ENCODE measurements around the gene CPVL. TPM values are rescaled to one million over a fixed set of nuclear protein-coding genes. Genes with fewer than 3 reads are reported as not detected.

CPVL gene
- polyA plus RNA-seq, 1 donor, result 21.4 TPM

DNA sequence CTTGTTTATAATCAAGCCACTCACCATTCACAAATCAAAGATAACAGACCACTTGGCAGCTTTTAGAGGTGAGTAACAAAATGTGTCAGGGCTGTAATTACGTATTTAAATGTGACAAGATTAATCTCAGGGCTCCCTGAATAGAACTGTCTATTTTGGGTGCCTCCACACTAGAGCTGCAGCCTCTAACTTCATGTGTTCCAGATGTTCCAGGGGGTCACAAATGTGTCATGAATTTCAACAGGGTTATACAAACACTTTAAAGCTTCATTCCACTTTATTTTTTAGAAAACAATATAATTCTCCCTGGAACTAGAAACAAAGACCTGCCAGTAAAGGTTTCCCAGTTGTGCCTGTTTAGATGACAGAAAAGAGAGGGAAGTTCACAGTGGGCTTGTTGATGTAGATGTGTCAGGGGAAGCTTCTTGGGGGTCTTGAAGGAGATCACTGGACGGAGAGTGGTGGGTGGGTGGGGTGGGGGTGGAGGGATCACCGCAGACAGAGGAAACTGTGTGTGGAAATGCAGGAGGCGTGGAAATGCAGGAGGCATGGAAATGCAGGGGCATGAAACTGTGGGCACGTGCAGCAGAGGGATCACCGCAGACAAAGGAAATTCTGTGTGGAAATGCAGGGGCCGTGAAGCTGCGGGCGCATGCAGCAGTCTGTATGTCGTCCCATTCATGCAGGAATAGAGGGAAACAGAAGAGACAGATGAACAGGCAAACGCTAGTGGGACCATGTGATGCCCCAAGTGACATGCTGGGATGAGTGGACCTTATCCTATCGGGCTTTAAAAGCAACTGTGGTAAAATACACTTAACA is 146.2 kb downstream of the CPVL start:
- DNase-seq, result no peak

GRCh38 chr7:28999427-28999826 is 146.9 kb downstream of the CPVL start:
- no peak for DNase-seq

DNA sequence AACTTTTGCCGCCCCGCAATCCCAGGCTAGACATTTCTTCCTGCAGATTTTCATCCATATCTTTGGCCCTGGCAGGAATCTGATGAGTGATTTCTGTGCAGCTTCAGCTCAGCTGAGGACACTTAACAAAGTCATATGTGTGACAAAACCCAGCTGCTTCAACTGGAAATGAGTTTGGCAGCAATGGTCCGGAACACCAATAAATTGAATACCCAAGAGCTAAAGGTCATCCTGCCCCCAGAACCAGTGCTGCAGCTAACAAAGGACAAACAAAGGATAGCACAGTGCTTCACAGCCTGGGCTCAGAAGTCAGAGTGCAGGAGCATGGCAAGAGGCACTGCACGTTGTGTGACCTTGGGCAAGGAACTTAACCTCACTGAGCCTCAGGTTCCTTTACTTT is 148.2 kb downstream of the CPVL start:
- DNase-seq, result no peak

- DNase-seq, result no peak
Measured at GRCh38 chr7:28996836-28997235, 149.5 kb downstream of the CPVL start.

GRCh38 chr7:28993371-28993770 is 153.0 kb downstream of the CPVL start:
- DNase-seq, result no peak

DNA sequence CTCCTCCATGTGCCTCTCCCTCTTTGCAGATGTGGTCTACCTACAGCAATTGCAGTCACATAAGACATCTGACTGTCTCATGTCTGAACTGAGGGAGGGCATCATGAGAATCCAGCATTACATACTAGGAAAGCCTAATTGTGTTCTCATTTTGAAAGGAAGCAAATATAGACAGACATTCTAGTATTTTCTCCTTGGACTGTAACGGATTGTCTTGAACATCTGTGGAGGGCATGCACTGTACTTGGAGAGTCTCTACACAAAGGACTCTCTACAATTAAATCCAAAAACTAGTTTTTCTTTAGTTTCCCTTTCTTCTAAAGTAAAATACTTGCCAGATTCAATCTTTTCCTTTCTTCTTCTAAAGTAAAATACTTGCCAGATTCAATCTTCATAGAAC is 153.5 kb downstream of the CPVL start:
- no peak for DNase-seq

GRCh38 chr7:28990200-28990960 is 156.0 kb downstream of the CPVL start:
- DNase-seq, result peak; percentile 70

GRCh38 chr7:28989211-28989980 is 156.9 kb downstream of the CPVL start:
- DNase-seq, result no peak

GRCh38 chr7:28988810-28989209 is 157.5 kb downstream of the CPVL start:
- no peak for DNase-seq

- no peak for DNase-seq
Measured at GRCh38 chr7:28988091-28988490, 158.2 kb downstream of the CPVL start.

DNA sequence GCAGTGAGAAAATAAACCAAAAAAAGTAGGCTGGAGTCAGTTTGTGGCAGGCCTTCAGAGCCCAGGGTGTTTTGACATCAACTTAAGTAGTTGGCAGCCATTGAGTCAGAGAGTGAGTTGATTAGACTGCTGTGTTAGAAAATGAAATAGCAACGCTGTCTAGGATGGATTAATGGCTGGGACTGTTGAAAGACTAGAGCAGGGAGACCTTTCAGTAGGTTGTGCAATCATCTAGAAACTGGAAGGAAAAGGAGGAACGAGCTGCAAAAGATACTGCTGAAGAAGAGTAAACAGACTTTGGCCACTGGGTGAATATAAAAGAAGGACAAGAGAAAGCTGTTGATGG is 159.6 kb downstream of the CPVL start:
- no peak for DNase-seq

DNA sequence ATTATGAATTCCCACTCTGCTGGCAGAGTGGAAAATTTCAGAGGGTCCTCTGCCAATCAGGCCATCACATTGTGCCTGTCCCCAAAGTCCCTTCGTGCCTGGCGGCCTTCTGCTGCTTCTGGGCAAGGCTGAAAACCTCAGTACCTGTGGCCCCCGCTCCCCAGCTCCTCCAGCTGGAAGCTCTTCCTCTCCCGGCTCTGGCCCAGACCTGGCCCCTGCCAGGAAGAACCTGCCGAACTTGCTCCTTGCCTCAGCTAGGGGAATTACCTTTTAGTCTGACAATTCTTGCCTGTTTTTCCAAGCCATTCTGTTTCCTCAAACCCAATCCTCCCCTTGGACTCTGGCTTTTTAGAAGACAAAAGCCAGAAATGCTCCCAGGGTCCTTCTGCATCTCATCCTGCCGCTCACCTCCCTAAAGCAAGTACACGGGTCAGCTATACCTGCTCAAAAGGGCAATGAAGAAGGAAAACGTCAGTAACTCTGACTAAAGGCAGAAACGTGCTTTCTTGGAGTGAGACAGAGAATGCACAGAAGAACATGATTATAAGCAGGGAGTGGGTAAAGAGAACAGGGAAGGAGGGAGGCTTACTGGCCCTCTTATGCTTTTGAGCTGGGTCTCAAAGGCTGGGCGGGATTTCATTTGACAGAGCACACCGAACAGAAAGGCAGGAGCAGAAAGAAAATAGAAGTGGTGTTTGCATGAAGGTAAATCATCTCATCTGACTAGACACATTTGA is 160.1 kb downstream of the CPVL start:
- no peak for DNase-seq

GRCh38 chr7:28984631-28985030 is 161.7 kb downstream of the CPVL start:
- peak; percentile 54 for DNase-seq

DNA sequence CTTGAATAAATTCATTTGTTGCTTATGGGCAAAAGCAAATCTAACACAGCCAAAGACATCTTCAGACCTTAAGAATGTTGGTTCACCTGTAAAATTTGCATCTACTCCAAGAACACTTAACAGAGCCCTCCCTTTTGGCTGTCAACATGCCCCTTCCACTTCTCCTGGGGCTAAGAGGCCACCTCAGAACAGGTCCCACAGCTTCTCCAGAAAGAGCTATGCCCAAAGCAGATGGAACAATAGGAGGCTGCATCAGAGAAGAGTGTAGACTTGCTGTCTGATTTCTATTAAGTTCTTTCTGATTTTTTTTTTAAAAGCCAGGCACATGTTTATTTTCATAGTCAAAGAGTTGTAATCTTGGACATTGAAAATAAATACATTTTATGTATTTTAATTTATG is 162.1 kb downstream of the CPVL start:
- DNase-seq, result no peak

DNA sequence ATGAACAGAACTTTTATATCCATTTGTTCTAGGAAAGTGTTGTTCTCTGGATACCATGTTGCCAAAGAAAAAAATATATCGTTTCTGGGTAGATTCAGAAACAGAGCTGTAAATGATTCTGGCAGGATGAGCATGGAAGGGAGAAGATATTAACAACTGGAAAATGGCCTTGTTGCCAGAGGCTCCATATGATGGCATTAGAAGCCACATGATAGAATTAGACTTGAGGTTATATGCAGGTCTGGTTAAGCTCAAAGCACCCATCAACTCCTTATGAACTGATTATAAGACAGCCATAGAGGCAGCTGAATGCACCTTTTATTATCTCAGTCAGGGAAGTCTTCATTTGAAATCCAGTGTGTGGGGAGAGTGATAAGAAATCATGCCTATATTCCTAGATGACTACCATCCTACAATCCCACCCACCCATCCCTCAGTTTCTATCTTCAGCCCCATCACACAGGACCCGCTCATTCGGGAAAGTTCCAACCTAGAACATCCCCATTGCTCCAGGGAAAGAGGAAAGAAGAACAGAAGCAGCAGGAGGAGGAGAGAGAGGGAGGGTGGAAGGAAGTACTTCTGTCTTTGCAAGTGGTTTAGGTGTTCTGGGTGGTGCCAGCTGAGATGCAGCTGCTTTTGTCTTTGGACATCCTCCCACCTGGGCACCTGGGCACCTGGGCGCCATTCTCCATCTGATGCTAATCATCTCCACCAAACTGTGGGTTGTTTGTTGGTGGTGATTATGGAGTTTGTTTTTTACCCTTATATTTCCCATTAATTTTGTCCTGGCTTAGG is 162.7 kb downstream of the CPVL start:
- DNase-seq, result no peak

GRCh38 chr7:28981161-28981465 is 165.2 kb downstream of the CPVL start:
- no peak for DNase-seq

DNA sequence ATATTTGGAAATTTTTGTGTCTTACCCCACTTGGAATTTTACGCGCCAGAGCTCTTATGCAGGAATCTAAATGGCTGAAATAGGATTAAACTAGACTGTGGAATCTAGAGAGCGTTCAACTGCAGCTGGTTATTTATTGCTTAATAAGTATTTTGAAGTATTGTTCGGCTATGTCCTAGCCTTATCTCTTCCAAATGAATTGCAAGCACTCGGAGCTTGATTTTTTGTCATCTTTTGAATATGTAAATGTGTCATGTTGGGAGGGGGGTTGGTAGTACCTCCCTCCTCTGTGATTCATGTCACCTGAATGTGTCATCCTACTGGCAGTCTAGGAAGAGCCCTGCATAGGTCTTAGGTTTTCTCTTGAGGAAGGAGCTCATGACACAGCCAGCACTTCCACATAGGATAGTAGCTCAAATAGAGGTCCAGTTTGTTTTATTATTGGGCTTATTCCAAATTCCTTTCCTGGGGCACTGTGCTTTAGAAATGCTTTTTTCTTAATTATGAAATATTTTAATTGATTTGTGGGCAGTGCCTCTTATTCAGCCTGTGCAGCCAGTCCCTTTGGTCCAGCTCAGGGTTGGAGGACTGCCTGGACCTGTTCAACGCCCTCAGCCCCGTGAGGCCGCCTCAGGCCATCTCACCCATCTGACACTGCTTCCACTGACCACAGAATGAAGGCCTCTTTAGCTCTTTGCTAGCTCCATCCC is 165.7 kb downstream of the CPVL start:
- no peak for DNase-seq

- DNase-seq, result no peak
Measured at GRCh38 chr7:28979776-28980175, 166.6 kb downstream of the CPVL start.

GRCh38 chr7:28977881-28978280 is 168.5 kb downstream of the CPVL start:
- DNase-seq, result no peak

- no peak for DNase-seq
Measured at GRCh38 chr7:28976022-28976421, 170.3 kb downstream of the CPVL start.

DNA sequence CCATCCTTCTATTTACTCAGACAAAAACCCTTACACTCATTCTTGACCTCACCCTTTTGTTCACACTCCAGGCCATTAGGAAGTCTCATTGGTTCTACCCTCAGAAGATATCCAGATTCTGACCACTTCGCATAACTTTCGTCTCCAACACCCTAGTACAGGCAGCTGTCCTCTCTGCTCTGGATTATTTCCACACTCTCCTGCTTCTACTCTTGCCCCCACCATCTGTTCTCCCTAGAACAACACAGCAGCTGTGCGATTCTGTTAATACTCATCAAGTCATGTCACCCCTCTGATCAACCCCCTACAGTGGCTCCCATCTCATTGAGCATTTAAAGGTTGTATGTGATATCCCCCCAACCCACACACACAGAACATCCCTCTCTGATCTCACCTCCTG is 172.7 kb downstream of the CPVL start:
- DNase-seq, result no peak

Measured in hindlimb muscle (tissue), 1 donor.